Upper lobe of left lung (tissue), 4 donors: ENCODE data around the gene HK1.

Source experiments
- CTCF ChIP-seq, 6 experiments: fragments of 450-650 bp in 4 of 6; fragments of 200-600 bp in 2 of 6; sonication (generic) in 2 of 6; IDR thresholded peaks; one replicate each; pipeline ENCODE4 v1.5.1; 2016 to 2019; ENCODE audit warnings: antibody characterized with exemption in 6 of 6
- POLR2A ChIP-seq, 4 donors: fragments of 450-650 bp; IDR thresholded peaks; one replicate each; pipeline ENCODE4 v1.5.1; 2016 to 2017; ENCODE audit warnings: antibody characterized with exemption in 4 of 4, mild to moderate bottlenecking in 2 of 4
- POLR2AphosphoS5 ChIP-seq, 2 donors: sonication (generic); formaldehyde crosslinking; IDR thresholded peaks; one replicate each; pipeline ENCODE4 v1.5.1; 2017; ENCODE audit warnings: antibody characterized with exemption in 2 of 2

GRCh38 chr10:69419096-69419743 is 140.9 kb downstream of the HK1 start:
- TF ChIP-seq CTCF (IDR thresholded peaks at IDR 0.05) (no peak), POLR2A (IDR thresholded peaks at IDR 0.05) (no peak), POLR2AphosphoS5 (IDR thresholded peaks at IDR 0.05) (no peak)
